Keratinocyte (primary cell): ENCODE data around the gene MACROH2A2.

Source experiments
- CTCF ChIP-seq, 3 experiments: IDR thresholded peaks in 1 of 3; conservative IDR thresholded peaks in 1 of 3; optimal IDR thresholded peaks in 1 of 3; 2 replicates in 2 of 3; 3 replicates in 1 of 3; pipeline versions ENCODE3 to v1.5.1; 2011; ENCODE audit warnings: low read length in 3 of 3, mild to moderate bottlenecking in 3 of 3, moderate library complexity in 2 of 3, control low read depth in 1 of 3, inconsistent platforms in 1 of 3; ENCODE audit not compliant: insufficient read depth in 2 of 3; ENCODE audit errors: extremely low read depth in 1 of 3
- EZH2 ChIP-seq: IDR thresholded peaks from one replicate; pipeline ENCODE4 v1.6.1; 2012; ENCODE audit warnings: inconsistent platforms, mild to moderate bottlenecking, low read length, moderate library complexity

- TF ChIP-seq CTCF (optimal IDR thresholded peaks at IDR 0.05 in 1 of 3, IDR thresholded peaks at IDR 0.05 in 1 of 3, conservative IDR thresholded peaks at IDR 0.05 in 1 of 3; ENCODE audit: extremely low read depth in 1 of 3, insufficient read depth in 2 of 3, low read length in 3 of 3) (no peak), EZH2 (no peak)
Measured at GRCh38 chr10:70048030-70048723, 4.5 kb upstream of the MACROH2A2 start.
